K562 (cell line): ENCODE results near the gene TSGA10. TPM values are rescaled to one million over a fixed set of nuclear protein-coding genes. Genes with fewer than 3 reads are reported as not detected.

ENCODE experiments used
- ATAC-seq: fragments of 200-7000 bp; cut with Tn5 transposase; 3 replicates; pipeline ENCODE4 v1.9.1; 2020; ENCODE audit warnings: moderate library complexity
- BruUV-seq: library from RNA; stranded (reverse); fragments of 400-500 nt; replicated peaks from 2 replicates; lab custom pipeline; 2021; lab: Mats Ljungman, UMichigan
- CTCF ChIA-PET: fragments of 300-600 bp; formaldehyde crosslinking; extraction: SDS; loops from one replicate; lab custom pipeline; 2021; ENCODE audit warnings: low intra/inter-chr PET ratio; lab: Yijun Ruan, JAX
- POLR2A ChIA-PET: fragments of 300-600, 350-650 bp; sonication (Branson Sonifier 250); formaldehyde crosslinking; extraction: SDS; loops from one replicate; lab custom pipeline; 2021; ENCODE audit warnings: antibody characterized with exemption, inconsistent platforms; lab: Yijun Ruan, JAX
- DNase-seq, 4 experiments: peaks; one replicate each; pipeline versions ENCODE4 v3.0.0 to v3.0.0-alpha.2; 2011 to 2018; ENCODE audit warnings: low spot score in 3 of 4, mixed read lengths in 3 of 4; ENCODE audit errors: extremely low read depth in 1 of 4
- FAIRE-seq: peaks from 2 replicates; lab custom pipeline; 2011; peaks lifted over from hg19 to GRCh38; lab: Jason Lieb, UNC
- H2AFZ ChIP-seq: 2 replicates; pipeline ENCODE4 v1.6.0; 2011; ENCODE audit warnings: low read depth, low read length, control low read depth, inconsistent platforms
- H3K27ac ChIP-seq: fragments of 200-600 bp; 3 replicates; pipeline ENCODE4 v1.8.0; 2011; ENCODE audit warnings: low read depth, mild to moderate bottlenecking, control low read depth, inconsistent platforms, low read length, moderate library complexity, mixed read lengths; ENCODE audit errors: extremely low read depth
- H3K27me3 ChIP-seq, 2 experiments: fragments of 300-600 bp in 1 of 2; 2 replicates in 1 of 2; 3 replicates in 1 of 2; pipeline versions ENCODE4 v1.6.0 to v1.8.0; 2011; ENCODE audit warnings: inconsistent platforms in 2 of 2, low read length in 2 of 2, mild to moderate bottlenecking in 1 of 2, mixed read lengths in 1 of 2, moderate library complexity in 1 of 2; ENCODE audit not compliant: control insufficient read depth in 2 of 2, insufficient read depth in 2 of 2
- H3K36me3 ChIP-seq: fragments of 300-600 bp; 3 replicates; pipeline ENCODE4 v1.8.0; 2011; ENCODE audit warnings: mild to moderate bottlenecking, low read length, inconsistent platforms; ENCODE audit not compliant: control insufficient read depth, insufficient read depth
- H3K4me1 ChIP-seq, 2 experiments: fragments of 200-600 bp in 1 of 2; replicated peaks in 1 of 2; 2 replicates in 1 of 2; 3 replicates in 1 of 2; pipeline versions ENCODE4 v1.5.1 to v1.8.0; 2011; ENCODE audit warnings: inconsistent platforms in 2 of 2, low read length in 2 of 2, mild to moderate bottlenecking in 1 of 2, mixed read lengths in 1 of 2, moderate library complexity in 1 of 2; ENCODE audit not compliant: control insufficient read depth in 2 of 2, insufficient read depth in 2 of 2
- H3K4me2 ChIP-seq: 2 replicates; pipeline ENCODE4 v1.6.1; 2011; ENCODE audit warnings: low read length, control low read depth, inconsistent platforms, mixed read lengths; ENCODE audit not compliant: insufficient read depth
- H3K4me3 ChIP-seq: fragments of 200-600 bp; sonication (generic), shearing (Covaris generic); 2 replicates; pipeline ENCODE4 v1.5.1; 2016; ENCODE audit warnings: control low read depth, inconsistent platforms
- H3K79me2 ChIP-seq: fragments of 200-600 bp; 3 replicates; pipeline ENCODE4 v1.8.0; 2011; ENCODE audit warnings: low read length, inconsistent platforms; ENCODE audit not compliant: control insufficient read depth, insufficient read depth
- H3K9ac ChIP-seq, 2 experiments: 2 replicates each; pipeline versions ENCODE4 v1.6.0 to v1.6.1; 2011; ENCODE audit warnings: low read depth in 2 of 2, low read length in 2 of 2, control low read depth in 1 of 2, inconsistent platforms in 1 of 2, mild to moderate bottlenecking in 1 of 2, mixed read lengths in 1 of 2; ENCODE audit not compliant: insufficient read depth in 1 of 2
- H3K9me1 ChIP-seq: one replicate; pipeline ENCODE4 v1.6.0; 2011; ENCODE audit warnings: inconsistent platforms, mild to moderate bottlenecking, low read length, moderate library complexity; ENCODE audit not compliant: control insufficient read depth, insufficient read depth
- H3K9me3 ChIP-seq: replicated peaks from 2 replicates; pipeline ENCODE4 v1.5.1; 2011; ENCODE audit warnings: low read depth, low read length, inconsistent platforms; ENCODE audit not compliant: control insufficient read depth, insufficient read depth
- H4K20me1 ChIP-seq: replicated peaks from 2 replicates; pipeline ENCODE4 v1.6.1; 2011; ENCODE audit warnings: low read length, inconsistent platforms, mixed read lengths; ENCODE audit not compliant: control insufficient read depth, insufficient read depth
- CAMTA2 ChIP-seq: fragments of 250-450 bp; sonication (Bioruptor Pico); conservative IDR thresholded peaks from 2 replicates; pipeline ENCODE4 v1.5.1; 2022
- NCOA1 ChIP-seq: fragments of 450-650 bp; IDR thresholded peaks from 2 replicates; pipeline ENCODE4 v1.6.1; 2016; ENCODE audit warnings: low read depth
- ZFX ChIP-seq: sonication (generic); formaldehyde crosslinking; IDR thresholded peaks from 2 replicates; pipeline ENCODE4 v1.8.0; 2022; ENCODE audit warnings: mild to moderate bottlenecking, missing genetic modification reagents, moderate library complexity
- ZNF561 ChIP-seq: fragments of 450-650 bp; formaldehyde crosslinking; conservative IDR thresholded peaks from 2 replicates; pipeline ENCODE4 v1.4.0; 2020; ENCODE audit warnings: mild to moderate bottlenecking, moderate library complexity
- ZNF584 ChIP-seq: fragments of 200-800 bp; sonication (Bioruptor generic); IDR thresholded peaks from 2 replicates; pipeline ENCODE4 v1.6.1; 2016; ENCODE audit warnings: low read depth, mild to moderate bottlenecking, missing genetic modification characterization, missing compliant biosample characterization
- WGBS: fragments of 100-300 bp; shearing (Covaris generic); methylation state at CpG from one replicate; pipeline ENCODE4 v1.1.6; 2016; ENCODE audit warnings: low coverage, mixed read lengths; ENCODE audit not compliant: insufficient coverage; ENCODE audit errors: missing lambda C conversion rate; 5-methylcytosine and 5-hydroxymethylcytosine counted together
- in situ Hi-C: fragments of 300-500 bp; cut with MboI; formaldehyde crosslinking; loops from 4 replicates; pipeline ENCODE4 v1.15.0; 2018; ENCODE audit warnings: inconsistent platforms, mixed read lengths
- intact Hi-C: fragments of 100-400 bp; cut with micrococcal nuclease; formaldehyde crosslinking; loops from 2 replicates; pipeline ENCODE4 v1.14.2; 2022
- polyA plus RNA-seq, 8 experiments: library from polyadenylated mRNA; depleted of rRNA in 4 of 8; stranded (reverse) in 5 of 8; unstranded in 3 of 8; fragments of >200 nt; fragmentation: Nextera tagmentation in 2 of 8; fragmentation: Illumina TruSeq in 1 of 8; extraction: Ambion mirVana in 2 of 8; extraction: Trizol in 1 of 8; gene quantifications; 2 replicates each; pipeline versions ENCODE4 v1.2.1 to v1.2.3, GENCODE V29; 2011 to 2014; ENCODE audit warnings: inconsistent platforms in 1 of 8, missing spikeins in 1 of 8
- total RNA-seq, 7 experiments: library from RNA; depleted of rRNA in 6 of 7; stranded (reverse); fragments of >200 nt in 6 of 7; fragmentation: Illumina TruSeq in 2 of 7; extraction: Trizol in 2 of 7; gene quantifications; 2 replicates each; pipeline versions ENCODE4 v1.2.1 to v1.2.3, GENCODE V29; 2011 to 2021; ENCODE audit warnings: low replicate concordance in 1 of 7
- TF ChIP-seq, protein P1 (sequence below): sonication (generic); formaldehyde crosslinking; IDR thresholded peaks from 2 replicates; pipeline ENCODE4 v1.8.0; 2022; ENCODE audit warnings: mild to moderate bottlenecking, missing genetic modification reagents, borderline replicate concordance

Gene TSGA10
- total and polyA plus RNA-seq, 9 of the 15 experiments (the other 6 are each of a cell fraction or from before 2014, with no cell fraction given) = 2.1 to 11.3 (median 3.2) TPM

DNA sequence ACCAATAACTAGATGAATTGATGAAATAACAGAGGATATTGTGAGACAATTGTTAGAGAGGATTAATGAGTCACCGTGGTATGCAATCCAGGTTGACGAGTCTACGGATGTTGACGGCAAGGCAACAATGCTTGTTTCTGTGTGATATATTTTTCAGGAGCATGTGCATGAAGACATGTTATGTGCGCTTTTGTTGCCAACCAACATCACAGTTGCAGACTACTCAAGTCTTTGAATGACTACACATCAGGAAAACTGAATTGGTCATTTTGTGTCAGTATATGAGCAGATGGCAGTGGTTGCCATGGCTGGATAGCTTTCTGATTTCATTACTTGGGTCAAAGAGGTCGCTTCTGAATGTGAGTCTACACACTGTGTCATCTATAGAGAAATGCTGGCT lies 122.0 kb downstream of the TSGA10 start:
- Histone ChIP-seq H3K27me3 (no peaks in the 10 kb centered on the region), H4K20me1 (no peaks in the 10 kb centered on the region), H3K36me3 (no peaks in the 10 kb centered on the region), H2AFZ (no peak overlapping the region), H3K79me2 (no peaks in the 10 kb centered on the region), H3K27ac (no peak overlapping the region), H3K4me3 (no peak overlapping the region), H3K9me1 (no peaks in the 10 kb centered on the region), H3K9me3 (no peaks in the 10 kb centered on the region), H3K4me1 (no peaks in the 10 kb centered on the region), H3K9ac (no peak overlapping the region), H3K4me2 (no peak overlapping the region)
- TF ChIP-seq, protein P1, sequence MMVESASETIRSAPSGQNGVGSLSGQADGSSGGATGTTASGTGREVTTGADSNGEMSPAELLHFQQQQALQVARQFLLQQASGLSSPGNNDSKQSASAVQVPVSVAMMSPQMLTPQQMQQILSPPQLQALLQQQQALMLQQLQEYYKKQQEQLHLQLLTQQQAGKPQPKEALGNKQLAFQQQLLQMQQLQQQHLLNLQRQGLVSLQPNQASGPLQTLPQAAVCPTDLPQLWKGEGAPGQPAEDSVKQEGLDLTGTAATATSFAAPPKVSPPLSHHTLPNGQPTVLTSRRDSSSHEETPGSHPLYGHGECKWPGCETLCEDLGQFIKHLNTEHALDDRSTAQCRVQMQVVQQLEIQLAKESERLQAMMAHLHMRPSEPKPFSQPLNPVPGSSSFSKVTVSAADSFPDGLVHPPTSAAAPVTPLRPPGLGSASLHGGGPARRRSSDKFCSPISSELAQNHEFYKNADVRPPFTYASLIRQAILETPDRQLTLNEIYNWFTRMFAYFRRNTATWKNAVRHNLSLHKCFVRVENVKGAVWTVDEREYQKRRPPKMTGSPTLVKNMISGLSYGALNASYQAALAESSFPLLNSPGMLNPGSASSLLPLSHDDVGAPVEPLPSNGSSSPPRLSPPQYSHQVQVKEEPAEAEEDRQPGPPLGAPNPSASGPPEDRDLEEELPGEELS = no peak
- TF ChIP-seq CAMTA2 (no peak), NCOA1 (no peak), ZNF561 (CRISPR knock-in tag) (no peak), ZNF584 (CRISPR knock-in tag) (no peak), ZFX (no peak)
- POLR2A ChIA-PET = no interaction called here
- DNase-seq = no peak
- intact Hi-C loops = no loop called here
- CTCF ChIA-PET = no interaction called here
- no peak for ATAC-seq
- 0% methylated on average over 6 of the region's 6 CpGs for WGBS
- in situ Hi-C loops = no loop called here
- BruUV-seq = no TSS peak
- FAIRE-seq = no peak
